ENCODE results near the gene LSG1. TPM values are rescaled to one million over a fixed set of nuclear protein-coding genes. Genes with fewer than 3 reads are reported as not detected.

The LSG1 gene
- total RNA-seq, 1 experiment from 2014 or later, result 45.8 TPM

DNA sequence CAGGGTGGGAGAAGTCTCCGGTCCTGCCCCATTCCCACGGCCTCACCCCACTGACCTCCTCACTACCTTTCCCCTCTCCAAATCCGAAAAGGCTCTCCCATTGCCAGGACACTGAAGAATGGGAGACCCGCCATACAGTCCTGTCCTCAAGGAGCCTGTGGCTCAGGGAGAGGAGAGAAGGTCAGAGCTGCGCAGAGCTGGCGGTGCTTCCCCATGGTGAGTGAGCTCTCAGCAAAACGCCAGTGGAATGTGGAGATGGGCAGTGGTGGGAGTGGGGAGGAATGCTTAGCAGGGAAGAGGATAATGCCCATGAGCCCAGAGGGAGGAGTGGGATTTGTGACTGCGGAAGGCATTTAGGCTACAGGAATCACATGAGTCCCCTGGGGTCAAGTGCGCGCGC is 33.8 kb upstream of the LSG1 start:
- H3K4me3 Mint-ChIP-seq, result no peak overlapping the region
- H3K36me3 Mint-ChIP-seq, result no peaks in the 10 kb centered on the region
- ATAC-seq, result no peak; the same call in 1 of the 2 replicates
- ChIA-PET CTCF (interaction anchor here (1.2 to 2.2 kb wide), 5 partner anchors 12 to 279 kb away, joined by 3 to 5 read pairs (median 5); no protein-coding TSS in a partner anchor), POLR2A (no interaction called here)
- no peaks in the 10 kb centered on the region for H3K27me3 Mint-ChIP-seq (ENCODE audit: low read depth)
- H3K27ac Mint-ChIP-seq, result no peak overlapping the region; the same call in 1 of the 2 replicates
- H3K4me1 Mint-ChIP-seq, result peaks cover 19% of the 10 kb centered on the region
- DNase-seq (ENCODE audit: low spot score), result no peak
- H3K9me3 Mint-ChIP-seq, result peaks cover 4% of the 10 kb centered on the region; the same call in 1 of the 2 replicates
- TF ChIP-seq, protein P1, sequence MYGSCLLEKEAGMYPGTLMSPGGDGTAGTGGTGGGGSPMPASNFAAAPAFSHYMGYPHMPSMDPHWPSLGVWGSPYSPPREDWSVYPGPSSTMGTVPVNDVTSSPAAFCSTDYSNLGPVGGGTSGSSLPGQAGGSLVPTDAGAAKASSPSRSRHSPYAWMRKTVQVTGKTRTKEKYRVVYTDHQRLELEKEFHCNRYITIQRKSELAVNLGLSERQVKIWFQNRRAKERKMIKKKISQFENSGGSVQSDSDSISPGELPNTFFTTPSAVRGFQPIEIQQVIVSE (CRISPR knock-in tag; IDR thresholded peaks at IDR 0.05; ENCODE audit: borderline replicate concordance), result no peak
- TF ChIP-seq GRHL2 (CRISPR knock-in tag; IDR thresholded peaks at IDR 0.05; ENCODE audit: insufficient replicate concordance, severe bottlenecking), result no peak
- no peak for TF ChIP-seq TCF7 (CRISPR knock-in tag; IDR thresholded peaks at IDR 0.05; ENCODE audit: low read depth)
- no peak for TF ChIP-seq NR1H2 (CRISPR knock-in tag; IDR thresholded peaks at IDR 0.05)
- TF ChIP-seq, protein P2, sequence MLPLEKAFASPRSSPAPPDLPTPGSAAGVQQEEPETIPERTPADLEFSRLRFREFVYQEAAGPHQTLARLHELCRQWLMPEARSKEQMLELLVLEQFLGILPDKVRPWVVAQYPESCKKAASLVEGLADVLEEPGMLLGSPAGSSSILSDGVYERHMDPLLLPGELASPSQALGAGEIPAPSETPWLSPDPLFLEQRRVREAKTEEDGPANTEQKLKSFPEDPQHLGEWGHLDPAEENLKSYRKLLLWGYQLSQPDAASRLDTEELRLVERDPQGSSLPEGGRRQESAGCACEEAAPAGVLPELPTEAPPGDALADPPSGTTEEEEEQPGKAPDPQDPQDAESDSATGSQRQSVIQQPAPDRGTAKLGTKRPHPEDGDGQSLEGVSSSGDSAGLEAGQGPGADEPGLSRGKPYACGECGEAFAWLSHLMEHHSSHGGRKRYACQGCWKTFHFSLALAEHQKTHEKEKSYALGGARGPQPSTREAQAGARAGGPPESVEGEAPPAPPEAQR (CRISPR knock-in tag; IDR thresholded peaks at IDR 0.05), result no peak
- no peak for TF ChIP-seq HMGA2 (CRISPR knock-in tag; IDR thresholded peaks at IDR 0.05)
- no peak for TF ChIP-seq ZNF671 (CRISPR knock-in tag; IDR thresholded peaks at IDR 0.05)

DNA sequence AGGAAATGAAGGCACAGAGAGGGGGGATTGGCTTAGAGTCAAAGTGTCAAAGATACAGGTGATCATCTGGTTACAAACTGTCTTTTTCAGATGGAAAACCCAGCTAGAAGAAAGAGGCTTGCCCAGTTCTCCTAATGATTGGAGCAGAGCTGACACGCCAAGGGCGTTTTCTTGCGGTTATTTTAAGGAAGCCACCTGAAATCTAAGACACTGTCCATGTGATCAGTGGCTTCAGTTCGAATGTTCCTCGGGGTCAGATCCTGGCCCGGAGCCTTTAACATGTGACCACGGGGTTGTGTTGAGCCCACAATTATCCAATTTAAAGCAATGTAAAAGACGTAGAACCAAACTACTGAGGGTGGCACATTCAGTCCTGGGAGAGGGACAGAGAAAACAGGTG is 33.2 kb upstream of the LSG1 start:
- TF ChIP-seq TEAD1 (CRISPR knock-in tag; IDR thresholded peaks at IDR 0.05) (no peak), NR1H2 (CRISPR knock-in tag; IDR thresholded peaks at IDR 0.05) (no peak), FOXK1 (CRISPR knock-in tag; IDR thresholded peaks at IDR 0.05) (no peak), ZNF671 (CRISPR knock-in tag; IDR thresholded peaks at IDR 0.05) (no peak), SMAD3 (CRISPR knock-in tag; IDR thresholded peaks at IDR 0.05; ENCODE audit: borderline replicate concordance) (no peak)
- TF ChIP-seq, protein P3, sequence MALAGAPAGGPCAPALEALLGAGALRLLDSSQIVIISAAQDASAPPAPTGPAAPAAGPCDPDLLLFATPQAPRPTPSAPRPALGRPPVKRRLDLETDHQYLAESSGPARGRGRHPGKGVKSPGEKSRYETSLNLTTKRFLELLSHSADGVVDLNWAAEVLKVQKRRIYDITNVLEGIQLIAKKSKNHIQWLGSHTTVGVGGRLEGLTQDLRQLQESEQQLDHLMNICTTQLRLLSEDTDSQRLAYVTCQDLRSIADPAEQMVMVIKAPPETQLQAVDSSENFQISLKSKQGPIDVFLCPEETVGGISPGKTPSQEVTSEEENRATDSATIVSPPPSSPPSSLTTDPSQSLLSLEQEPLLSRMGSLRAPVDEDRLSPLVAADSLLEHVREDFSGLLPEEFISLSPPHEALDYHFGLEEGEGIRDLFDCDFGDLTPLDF (CRISPR knock-in tag; IDR thresholded peaks at IDR 0.05), result no peak
- TF ChIP-seq, protein P4, sequence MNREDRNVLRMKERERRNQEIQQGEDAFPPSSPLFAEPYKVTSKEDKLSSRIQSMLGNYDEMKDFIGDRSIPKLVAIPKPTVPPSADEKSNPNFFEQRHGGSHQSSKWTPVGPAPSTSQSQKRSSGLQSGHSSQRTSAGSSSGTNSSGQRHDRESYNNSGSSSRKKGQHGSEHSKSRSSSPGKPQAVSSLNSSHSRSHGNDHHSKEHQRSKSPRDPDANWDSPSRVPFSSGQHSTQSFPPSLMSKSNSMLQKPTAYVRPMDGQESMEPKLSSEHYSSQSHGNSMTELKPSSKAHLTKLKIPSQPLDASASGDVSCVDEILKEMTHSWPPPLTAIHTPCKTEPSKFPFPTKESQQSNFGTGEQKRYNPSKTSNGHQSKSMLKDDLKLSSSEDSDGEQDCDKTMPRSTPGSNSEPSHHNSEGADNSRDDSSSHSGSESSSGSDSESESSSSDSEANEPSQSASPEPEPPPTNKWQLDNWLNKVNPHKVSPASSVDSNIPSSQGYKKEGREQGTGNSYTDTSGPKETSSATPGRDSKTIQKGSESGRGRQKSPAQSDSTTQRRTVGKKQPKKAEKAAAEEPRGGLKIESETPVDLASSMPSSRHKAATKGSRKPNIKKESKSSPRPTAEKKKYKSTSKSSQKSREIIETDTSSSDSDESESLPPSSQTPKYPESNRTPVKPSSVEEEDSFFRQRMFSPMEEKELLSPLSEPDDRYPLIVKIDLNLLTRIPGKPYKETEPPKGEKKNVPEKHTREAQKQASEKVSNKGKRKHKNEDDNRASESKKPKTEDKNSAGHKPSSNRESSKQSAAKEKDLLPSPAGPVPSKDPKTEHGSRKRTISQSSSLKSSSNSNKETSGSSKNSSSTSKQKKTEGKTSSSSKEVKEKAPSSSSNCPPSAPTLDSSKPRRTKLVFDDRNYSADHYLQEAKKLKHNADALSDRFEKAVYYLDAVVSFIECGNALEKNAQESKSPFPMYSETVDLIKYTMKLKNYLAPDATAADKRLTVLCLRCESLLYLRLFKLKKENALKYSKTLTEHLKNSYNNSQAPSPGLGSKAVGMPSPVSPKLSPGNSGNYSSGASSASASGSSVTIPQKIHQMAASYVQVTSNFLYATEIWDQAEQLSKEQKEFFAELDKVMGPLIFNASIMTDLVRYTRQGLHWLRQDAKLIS (CRISPR knock-in tag; IDR thresholded peaks at IDR 0.05; ENCODE audit: borderline replicate concordance), result no peak
- TF ChIP-seq, protein P1 (CRISPR knock-in tag; IDR thresholded peaks at IDR 0.05; ENCODE audit: borderline replicate concordance), result no peak
- ChIA-PET POLR2A (no interaction called here), CTCF (interaction anchor here (1.2 to 2.0 kb wide), 3 partner anchors 13 to 280 kb away, joined by 3 to 5 read pairs (median 4); no protein-coding TSS in a partner anchor)
- no peak for DNase-seq (ENCODE audit: low spot score)
- H3K36me3 Mint-ChIP-seq, result no peaks in the 10 kb centered on the region
- no peak overlapping the region for H3K27ac Mint-ChIP-seq
- H3K9me3 Mint-ChIP-seq, result peaks cover 4% of the 10 kb centered on the region; the same call in 1 of the 2 replicates
- H3K4me1 Mint-ChIP-seq, result peaks cover 19% of the 10 kb centered on the region
- ATAC-seq, result no peak
- no peaks in the 10 kb centered on the region for H3K27me3 Mint-ChIP-seq (ENCODE audit: low read depth)
- no peak overlapping the region for H3K4me3 Mint-ChIP-seq

DNA sequence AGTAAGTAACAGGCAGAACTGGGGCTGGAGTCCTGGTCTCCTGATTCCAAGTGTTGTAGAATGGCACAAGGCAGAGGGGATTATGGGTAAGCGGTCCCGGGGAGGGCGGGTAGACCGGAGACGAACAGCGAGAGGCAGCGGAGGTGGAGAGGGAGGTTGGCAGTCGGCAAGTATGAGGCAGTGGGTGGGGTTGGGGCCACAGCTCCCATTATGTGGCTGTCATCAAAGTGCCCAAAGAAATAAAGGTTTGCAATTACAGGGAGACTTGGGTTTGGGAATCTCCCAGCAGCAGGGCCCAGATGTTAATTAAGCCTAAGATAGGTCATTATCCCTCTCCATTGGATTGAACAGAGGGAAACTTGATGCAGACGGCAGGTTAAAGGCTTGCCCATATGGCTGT is 30.6 kb upstream of the LSG1 start:
- Mint-ChIP-seq H3K9me3 (peaks cover 15% of the 10 kb centered on the region), H3K4me1 (peaks cover 19% of the 10 kb centered on the region), H3K27me3 (ENCODE audit: low read depth) (peaks cover 2% of the 10 kb centered on the region), H3K4me3 (no peak overlapping the region), H3K36me3 (peaks cover 3% of the 10 kb centered on the region; the same call in 1 of the 2 replicates), H3K27ac (no peak overlapping the region)
- CTCF ChIA-PET, result interaction anchor here (1.8 kb wide), 1 partner anchor 15 kb away, joined by 11 read pairs; no protein-coding TSS in a partner anchor
- ATAC-seq, result no peak
- POLR2A ChIA-PET, result no interaction called here
- no peak for DNase-seq (ENCODE audit: low spot score)
- TF ChIP-seq TCF7 (CRISPR knock-in tag; IDR thresholded peaks at IDR 0.05; ENCODE audit: low read depth) (no peak), SP1 (CRISPR knock-in tag; conservative IDR thresholded peaks at IDR 0.05) (no peak), NR1H2 (CRISPR knock-in tag; IDR thresholded peaks at IDR 0.05) (no peak), TEAD4 (CRISPR knock-in tag; IDR thresholded peaks at IDR 0.05) (no peak)
- TF ChIP-seq, protein P5, sequence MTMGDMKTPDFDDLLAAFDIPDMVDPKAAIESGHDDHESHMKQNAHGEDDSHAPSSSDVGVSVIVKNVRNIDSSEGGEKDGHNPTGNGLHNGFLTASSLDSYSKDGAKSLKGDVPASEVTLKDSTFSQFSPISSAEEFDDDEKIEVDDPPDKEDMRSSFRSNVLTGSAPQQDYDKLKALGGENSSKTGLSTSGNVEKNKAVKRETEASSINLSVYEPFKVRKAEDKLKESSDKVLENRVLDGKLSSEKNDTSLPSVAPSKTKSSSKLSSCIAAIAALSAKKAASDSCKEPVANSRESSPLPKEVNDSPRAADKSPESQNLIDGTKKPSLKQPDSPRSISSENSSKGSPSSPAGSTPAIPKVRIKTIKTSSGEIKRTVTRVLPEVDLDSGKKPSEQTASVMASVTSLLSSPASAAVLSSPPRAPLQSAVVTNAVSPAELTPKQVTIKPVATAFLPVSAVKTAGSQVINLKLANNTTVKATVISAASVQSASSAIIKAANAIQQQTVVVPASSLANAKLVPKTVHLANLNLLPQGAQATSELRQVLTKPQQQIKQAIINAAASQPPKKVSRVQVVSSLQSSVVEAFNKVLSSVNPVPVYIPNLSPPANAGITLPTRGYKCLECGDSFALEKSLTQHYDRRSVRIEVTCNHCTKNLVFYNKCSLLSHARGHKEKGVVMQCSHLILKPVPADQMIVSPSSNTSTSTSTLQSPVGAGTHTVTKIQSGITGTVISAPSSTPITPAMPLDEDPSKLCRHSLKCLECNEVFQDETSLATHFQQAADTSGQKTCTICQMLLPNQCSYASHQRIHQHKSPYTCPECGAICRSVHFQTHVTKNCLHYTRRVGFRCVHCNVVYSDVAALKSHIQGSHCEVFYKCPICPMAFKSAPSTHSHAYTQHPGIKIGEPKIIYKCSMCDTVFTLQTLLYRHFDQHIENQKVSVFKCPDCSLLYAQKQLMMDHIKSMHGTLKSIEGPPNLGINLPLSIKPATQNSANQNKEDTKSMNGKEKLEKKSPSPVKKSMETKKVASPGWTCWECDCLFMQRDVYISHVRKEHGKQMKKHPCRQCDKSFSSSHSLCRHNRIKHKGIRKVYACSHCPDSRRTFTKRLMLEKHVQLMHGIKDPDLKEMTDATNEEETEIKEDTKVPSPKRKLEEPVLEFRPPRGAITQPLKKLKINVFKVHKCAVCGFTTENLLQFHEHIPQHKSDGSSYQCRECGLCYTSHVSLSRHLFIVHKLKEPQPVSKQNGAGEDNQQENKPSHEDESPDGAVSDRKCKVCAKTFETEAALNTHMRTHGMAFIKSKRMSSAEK (CRISPR knock-in tag; IDR thresholded peaks at IDR 0.05; ENCODE audit: borderline replicate concordance), result no peak
- TF ChIP-seq, protein P6, sequence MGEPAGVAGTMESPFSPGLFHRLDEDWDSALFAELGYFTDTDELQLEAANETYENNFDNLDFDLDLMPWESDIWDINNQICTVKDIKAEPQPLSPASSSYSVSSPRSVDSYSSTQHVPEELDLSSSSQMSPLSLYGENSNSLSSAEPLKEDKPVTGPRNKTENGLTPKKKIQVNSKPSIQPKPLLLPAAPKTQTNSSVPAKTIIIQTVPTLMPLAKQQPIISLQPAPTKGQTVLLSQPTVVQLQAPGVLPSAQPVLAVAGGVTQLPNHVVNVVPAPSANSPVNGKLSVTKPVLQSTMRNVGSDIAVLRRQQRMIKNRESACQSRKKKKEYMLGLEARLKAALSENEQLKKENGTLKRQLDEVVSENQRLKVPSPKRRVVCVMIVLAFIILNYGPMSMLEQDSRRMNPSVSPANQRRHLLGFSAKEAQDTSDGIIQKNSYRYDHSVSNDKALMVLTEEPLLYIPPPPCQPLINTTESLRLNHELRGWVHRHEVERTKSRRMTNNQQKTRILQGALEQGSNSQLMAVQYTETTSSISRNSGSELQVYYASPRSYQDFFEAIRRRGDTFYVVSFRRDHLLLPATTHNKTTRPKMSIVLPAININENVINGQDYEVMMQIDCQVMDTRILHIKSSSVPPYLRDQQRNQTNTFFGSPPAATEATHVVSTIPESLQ (CRISPR knock-in tag; IDR thresholded peaks at IDR 0.05), result no peak
